ENCODE data around the gene NUDT6.
A peak's percentile ranks its signal among the peaks of the same experiment; 100 is the strongest.

The NUDT6 gene

GRCh38 chr4:122921971-122922876, at the start of gene NUDT6:
Gene NUDT6, minus strand, starts transcription at chr4:122922597. Its CDS starts 25 bp downstream, at chr4:122922572.
- Histone ChIP-seq H3K9me3 (ENCODE audit: insufficient read depth, low read length) (no peaks in the 10 kb centered on the region), H3K9ac (ENCODE audit: low read length) (peak within 1 kb of the TSS; percentile 63), H3K79me2 (ENCODE audit: insufficient read depth, low read length) (peaks cover 7% of the 10 kb centered on the region; the same call in 1 of the 2 replicates), H4K20me1 (ENCODE audit: low read depth, low read length) (no peaks in the 10 kb centered on the region), H3F3A (ENCODE audit: insufficient read depth) (peaks cover 8% of the 10 kb centered on the region), H3K27me3 (ENCODE audit: low read length) (no peaks in the 10 kb centered on the region), H2AFZ (ENCODE audit: low read depth, low read length, severe bottlenecking) (peak within 1 kb of the TSS; percentile 92), H3K27ac (ENCODE audit: low read depth, low read length) (peak within 1 kb of the TSS; percentile 91), H3K4me2 (ENCODE audit: low read depth, low read length, poor library complexity, severe bottlenecking) (peak within 1 kb of the TSS; percentile 76), H3K9me2 (replicated peaks; ENCODE audit: insufficient read depth, low read length) (no peaks in the 10 kb centered on the region), H3K4me3 (ENCODE audit: insufficient read depth, low read length, poor library complexity, severe bottlenecking) (peak within 1 kb of the TSS; percentile 76), H3K36me3 (ENCODE audit: low read length) (no peaks in the 10 kb centered on the region)
- no peak for TF ChIP-seq CTCF (IDR thresholded peaks at IDR 0.05; ENCODE audit: insufficient read depth, low read length, poor library complexity, severe bottlenecking)
- no peak for TF ChIP-seq EZH2phosphoT487 (conservative IDR thresholded peaks at IDR 0.05; ENCODE audit: low read length)

- Histone ChIP-seq H3K36me3 (ENCODE audit: low read length) (no peaks in the 10 kb centered on the region), H4K20me1 (ENCODE audit: low read depth, low read length) (no peaks in the 10 kb centered on the region), H3K9me3 (ENCODE audit: insufficient read depth, low read length) (no peaks in the 10 kb centered on the region), H3K79me2 (ENCODE audit: insufficient read depth, low read length) (no peaks in the 10 kb centered on the region), H3K4me2 (ENCODE audit: low read depth, low read length, poor library complexity, severe bottlenecking) (no peak overlapping the region), H3K9ac (ENCODE audit: low read length) (no peak overlapping the region), H3K9me2 (replicated peaks; ENCODE audit: insufficient read depth, low read length) (no peaks in the 10 kb centered on the region), H3K4me3 (ENCODE audit: insufficient read depth, low read length, poor library complexity, severe bottlenecking) (no peak overlapping the region), H3K27ac (ENCODE audit: low read depth, low read length) (no peak overlapping the region), H3K27me3 (ENCODE audit: low read length) (no peaks in the 10 kb centered on the region), H2AFZ (ENCODE audit: low read depth, low read length, severe bottlenecking) (no peak overlapping the region), H3F3A (ENCODE audit: insufficient read depth) (no peaks in the 10 kb centered on the region)
- TF ChIP-seq CTCF (IDR thresholded peaks at IDR 0.05; ENCODE audit: insufficient read depth, low read length, poor library complexity, severe bottlenecking) (no peak), EZH2phosphoT487 (conservative IDR thresholded peaks at IDR 0.05; ENCODE audit: low read length) (no peak)
Measured at GRCh38 chr4:122968227-122968812, 45.9 kb upstream of the NUDT6 start.

- no peak overlapping the region for H3K27ac ChIP-seq (ENCODE audit: low read depth, low read length)
- no peak overlapping the region for H3K4me2 ChIP-seq (ENCODE audit: low read depth, low read length, poor library complexity, severe bottlenecking)
- H3K27me3 ChIP-seq (ENCODE audit: low read length): no peaks in the 10 kb centered on the region
- no peak overlapping the region for H3K4me3 ChIP-seq (ENCODE audit: insufficient read depth, low read length, poor library complexity, severe bottlenecking)
- H2AFZ ChIP-seq (ENCODE audit: low read depth, low read length, severe bottlenecking): no peak overlapping the region
- H3K9me2 ChIP-seq (replicated peaks; ENCODE audit: insufficient read depth, low read length): no peaks in the 10 kb centered on the region
- H3K36me3 ChIP-seq (ENCODE audit: low read length): no peaks in the 10 kb centered on the region
- H3K79me2 ChIP-seq (ENCODE audit: insufficient read depth, low read length): no peaks in the 10 kb centered on the region
- H3K9ac ChIP-seq (ENCODE audit: low read length): no peak overlapping the region
- H4K20me1 ChIP-seq (ENCODE audit: low read depth, low read length): no peaks in the 10 kb centered on the region
- no peaks in the 10 kb centered on the region for H3F3A ChIP-seq (ENCODE audit: insufficient read depth)
- TF ChIP-seq CTCF (IDR thresholded peaks at IDR 0.05; ENCODE audit: insufficient read depth, low read length, poor library complexity, severe bottlenecking) (no peak), EZH2phosphoT487 (conservative IDR thresholded peaks at IDR 0.05; ENCODE audit: low read length) (no peak)
- no peaks in the 10 kb centered on the region for H3K9me3 ChIP-seq (ENCODE audit: insufficient read depth, low read length)
Measured at GRCh38 chr4:122967231-122967630, 44.8 kb upstream of the NUDT6 start.
